ENCODE results near the gene NECTIN1. TPM values are rescaled to one million over a fixed set of nuclear protein-coding genes. Genes with fewer than 3 reads are reported as not detected.

NECTIN1 gene, protein sequence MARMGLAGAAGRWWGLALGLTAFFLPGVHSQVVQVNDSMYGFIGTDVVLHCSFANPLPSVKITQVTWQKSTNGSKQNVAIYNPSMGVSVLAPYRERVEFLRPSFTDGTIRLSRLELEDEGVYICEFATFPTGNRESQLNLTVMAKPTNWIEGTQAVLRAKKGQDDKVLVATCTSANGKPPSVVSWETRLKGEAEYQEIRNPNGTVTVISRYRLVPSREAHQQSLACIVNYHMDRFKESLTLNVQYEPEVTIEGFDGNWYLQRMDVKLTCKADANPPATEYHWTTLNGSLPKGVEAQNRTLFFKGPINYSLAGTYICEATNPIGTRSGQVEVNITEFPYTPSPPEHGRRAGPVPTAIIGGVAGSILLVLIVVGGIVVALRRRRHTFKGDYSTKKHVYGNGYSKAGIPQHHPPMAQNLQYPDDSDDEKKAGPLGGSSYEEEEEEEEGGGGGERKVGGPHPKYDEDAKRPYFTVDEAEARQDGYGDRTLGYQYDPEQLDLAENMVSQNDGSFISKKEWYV
- 14.8 and 18.4 TPM in 2 replicates for total RNA-seq (2014; rRNA removed; shearing (Covaris generic))
- 13.1 and 15.3 TPM in 2 replicates for polyA plus RNA-seq (2015; cell fraction: cytosol; rRNA removed)
- 9.3 and 11.1 TPM in 2 replicates for polyA plus RNA-seq (2015; cell fraction: nucleus; rRNA removed)

- DNase-seq (ENCODE audit: low read depth), result peak; percentile 80
Measured at GRCh38 chr11:119728651-119729580, at the start of gene NECTIN1. Gene NECTIN1 (minus strand): TSS chr11:119729200. CDS start chr11:119728553, 647 bp downstream.

DNA sequence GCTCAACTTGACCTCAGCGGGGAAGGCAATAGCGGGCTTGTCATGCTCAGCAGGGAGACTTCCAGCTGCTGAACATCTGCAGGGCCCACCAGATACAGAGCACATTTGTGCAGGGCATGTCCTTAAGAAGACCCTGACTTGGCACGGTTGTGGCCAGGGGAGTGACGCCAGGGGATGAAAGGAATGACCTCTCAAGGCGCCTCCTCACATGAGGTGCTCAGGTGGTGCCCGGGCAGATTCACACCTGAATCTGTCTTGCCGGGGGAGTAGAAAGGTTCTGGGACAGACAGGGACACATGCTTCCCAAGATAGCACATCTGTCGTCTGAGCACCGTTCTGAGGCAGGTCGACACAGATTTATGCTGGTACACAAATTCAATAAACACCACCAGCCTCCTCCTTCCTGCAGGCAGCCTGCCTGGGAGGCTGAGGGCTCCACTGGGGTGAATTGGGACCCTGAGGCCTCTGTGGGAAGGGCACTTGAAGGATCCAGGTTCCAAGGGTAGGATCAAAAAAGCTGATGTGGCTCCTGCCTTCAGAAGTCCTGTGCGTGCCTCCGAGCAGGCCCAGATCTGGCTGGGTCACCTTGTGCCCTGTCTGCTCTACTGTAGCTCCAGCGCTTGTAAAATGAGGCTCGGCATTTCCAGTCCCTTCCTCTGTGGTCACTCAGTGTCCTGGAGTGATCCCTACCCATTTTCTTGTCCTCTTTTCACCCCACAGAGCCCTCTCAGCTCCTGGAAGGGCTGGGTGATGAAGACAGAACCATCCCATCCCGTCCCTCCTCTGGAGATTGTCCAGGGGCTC is 49.6 kb upstream of the NECTIN1 start:
- DNase-seq (ENCODE audit: low read depth), result no peak

GRCh38 chr11:119777940-119778339 is 48.9 kb upstream of the NECTIN1 start:
- DNase-seq (ENCODE audit: low read depth), result no peak

GRCh38 chr11:119776651-119777050 is 47.7 kb upstream of the NECTIN1 start:
- DNase-seq (ENCODE audit: low read depth), result no peak

DNA sequence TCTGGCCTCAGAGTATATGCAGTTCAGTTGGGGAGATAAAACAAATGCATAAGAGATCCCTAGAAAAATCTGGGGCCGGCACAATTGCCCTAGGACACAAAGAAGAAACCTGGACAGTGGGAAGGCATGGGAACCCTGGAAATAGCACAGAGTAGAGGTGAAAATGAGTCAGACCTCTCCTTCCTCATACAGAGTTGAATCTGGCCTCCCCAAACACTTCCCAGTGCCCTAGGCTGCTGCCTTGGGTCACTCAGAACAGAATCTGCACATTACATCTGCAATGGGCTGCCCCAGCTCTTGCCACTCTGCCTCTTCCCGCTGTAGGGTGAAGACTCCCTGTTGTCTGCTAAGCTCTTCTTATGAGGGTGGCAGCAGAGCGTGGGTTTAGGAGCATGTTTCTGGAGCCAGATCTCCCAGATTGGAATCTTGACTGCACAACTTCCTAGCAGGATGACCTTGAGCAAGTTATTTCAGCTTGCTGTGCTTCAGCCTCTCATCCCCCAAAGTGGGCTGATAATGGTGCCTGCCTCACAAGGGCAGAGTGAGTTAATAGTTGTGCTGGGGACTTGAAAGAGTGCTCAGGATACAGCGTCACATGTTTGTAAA is 47.1 kb upstream of the NECTIN1 start:
- no peak for DNase-seq (ENCODE audit: low read depth)

DNA sequence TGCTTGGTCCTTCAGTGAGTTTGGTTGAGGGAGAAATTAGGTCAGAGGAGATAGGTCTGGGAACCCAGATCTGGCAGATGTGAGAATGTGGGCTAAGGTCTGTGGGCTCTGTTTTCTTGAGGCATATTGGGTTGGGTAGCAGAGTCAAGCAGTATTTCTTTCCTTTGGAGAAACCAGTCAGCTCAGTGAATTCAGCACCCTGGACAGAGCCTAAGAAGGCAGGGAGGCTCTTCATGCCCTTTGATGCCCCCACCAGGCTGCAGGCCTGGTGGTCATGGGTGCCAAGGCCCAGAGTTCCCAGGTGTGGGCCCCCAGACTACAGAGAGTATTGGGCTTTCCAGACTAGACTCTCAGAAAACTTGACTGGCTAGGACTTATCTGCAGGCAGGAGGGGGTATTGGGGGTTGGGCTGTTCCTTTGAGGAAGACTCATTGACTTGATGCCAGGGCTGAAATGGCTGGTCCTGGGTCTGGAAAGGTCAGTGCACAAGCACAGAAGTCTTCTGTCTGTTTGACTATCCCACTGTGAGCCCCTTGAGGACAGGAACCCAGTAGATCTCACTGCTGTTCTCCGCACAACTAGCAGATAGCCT is 45.3 kb upstream of the NECTIN1 start:
- DNase-seq (ENCODE audit: low read depth), result no peak

GRCh38 chr11:119772641-119773415 is 43.8 kb upstream of the NECTIN1 start:
- DNase-seq (ENCODE audit: low read depth), result no peak

- DNase-seq (ENCODE audit: low read depth), result no peak
Measured at GRCh38 chr11:119772076-119772475, 43.1 kb upstream of the NECTIN1 start.

DNA sequence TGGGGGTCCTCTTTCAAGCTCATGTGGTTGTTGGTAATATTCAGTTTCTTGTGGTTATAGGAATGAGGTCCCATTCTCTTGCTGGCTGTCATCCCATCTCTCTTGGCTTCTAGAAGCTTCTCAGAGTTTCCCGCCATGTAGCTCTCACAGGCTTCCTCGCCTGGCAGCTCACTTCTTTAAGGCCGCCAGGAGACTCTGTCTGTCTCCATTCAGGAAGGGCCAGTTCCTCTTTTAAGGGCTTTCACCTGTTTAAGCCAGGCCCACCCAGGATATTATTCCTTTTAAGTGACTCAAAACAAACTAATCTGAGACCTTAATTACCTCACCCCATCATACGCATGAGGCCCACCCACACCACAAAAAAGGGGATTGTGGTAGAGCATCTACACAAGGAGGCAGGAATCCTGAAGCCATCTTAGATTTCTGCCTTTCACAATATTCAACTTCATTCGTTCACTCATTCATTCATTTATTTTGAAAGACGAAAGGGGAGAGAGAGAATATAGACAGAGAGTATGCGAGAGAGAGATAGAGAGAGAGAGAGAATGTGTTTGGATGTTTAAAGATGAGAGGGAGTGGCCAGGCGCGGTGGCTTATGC is 42.3 kb upstream of the NECTIN1 start:
- no peak for DNase-seq (ENCODE audit: low read depth)

DNA sequence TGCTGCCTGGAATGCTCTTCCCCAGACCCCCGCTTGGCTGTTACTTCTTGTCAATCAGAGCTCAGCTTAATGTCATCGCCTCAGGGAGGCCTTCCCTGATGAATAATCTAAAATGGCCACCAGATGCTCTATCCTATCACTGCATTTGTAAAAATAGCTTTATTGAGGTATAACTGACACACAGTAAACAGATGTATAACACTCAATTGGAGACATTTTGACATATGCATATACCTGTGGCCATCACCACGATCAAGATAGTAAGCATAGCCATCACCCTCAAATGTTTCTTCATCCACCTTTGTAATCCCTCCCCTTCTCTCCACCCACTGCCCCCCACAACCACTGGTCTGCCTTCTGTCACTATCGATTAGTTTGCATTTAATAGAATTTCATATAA is 36.6 kb upstream of the NECTIN1 start:
- DNase-seq (ENCODE audit: low read depth), result no peak

DNA sequence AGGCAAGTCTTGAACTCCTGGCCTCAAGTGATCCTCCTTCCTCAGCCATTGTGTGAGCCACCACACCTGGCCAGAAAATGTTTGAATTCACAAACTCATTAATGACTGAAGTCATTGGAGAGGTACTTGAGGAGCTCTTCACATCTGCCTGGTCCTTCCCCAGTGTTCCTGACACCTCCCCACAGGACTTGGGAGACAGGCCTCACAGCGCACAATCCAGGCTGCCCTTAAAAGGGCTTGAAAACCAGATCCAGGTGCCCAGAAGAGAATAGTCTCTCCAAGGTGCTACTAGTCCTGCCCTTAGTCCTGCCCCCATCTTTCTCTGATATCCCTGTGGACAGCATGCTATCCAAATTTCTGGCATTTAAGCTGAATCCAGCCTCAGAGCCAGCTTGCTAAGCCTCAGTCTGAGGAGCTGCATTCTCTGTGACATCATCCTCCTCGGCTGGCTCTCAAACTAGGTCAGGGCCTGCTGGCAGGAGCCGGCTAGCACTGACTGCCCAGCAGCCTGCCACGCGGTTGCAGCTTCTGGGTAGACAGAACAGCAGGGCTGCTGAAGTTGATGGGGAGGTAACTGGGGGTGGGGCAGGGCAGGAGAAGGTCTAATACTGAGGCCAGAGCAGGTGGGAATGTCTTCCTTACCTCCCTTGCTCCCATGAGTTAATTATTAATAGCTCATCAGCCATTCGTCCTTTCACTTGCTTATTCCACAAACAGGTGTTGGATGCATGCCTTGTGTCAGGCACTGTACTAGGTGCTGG is 35.3 kb upstream of the NECTIN1 start:
- DNase-seq (ENCODE audit: low read depth), result no peak

DNA sequence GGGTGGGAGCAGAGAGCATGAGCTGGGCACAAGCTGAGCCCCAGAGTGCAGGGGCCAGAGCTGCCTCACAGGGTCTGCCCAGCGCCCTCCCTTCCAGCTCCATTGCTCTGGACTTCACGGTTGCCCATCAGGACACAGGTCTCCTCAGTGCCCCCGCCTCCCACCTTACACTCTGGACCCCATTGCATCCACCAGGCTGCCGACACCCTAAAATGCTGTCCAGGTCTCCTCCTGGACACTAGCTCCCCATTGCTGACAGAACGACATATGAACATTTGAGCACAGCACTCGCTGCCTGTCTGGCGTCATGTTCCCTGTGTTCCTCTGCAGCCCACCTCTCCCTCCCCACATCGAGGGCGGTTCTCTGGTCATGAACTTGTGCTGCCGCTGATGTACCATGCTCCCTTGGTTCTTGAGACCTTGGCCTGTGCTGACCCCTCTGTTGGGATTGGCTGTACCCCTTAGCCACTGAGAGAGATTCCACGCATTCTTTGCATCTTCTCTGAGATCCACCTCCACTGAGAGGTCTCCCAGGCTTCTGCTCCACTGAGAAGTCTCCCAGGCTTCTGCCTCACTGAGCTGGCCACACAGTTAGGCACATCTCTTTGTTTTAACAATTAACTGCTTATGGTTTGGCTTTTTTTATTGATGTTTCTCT is 34.2 kb upstream of the NECTIN1 start:
- no peak for DNase-seq (ENCODE audit: low read depth)

DNA sequence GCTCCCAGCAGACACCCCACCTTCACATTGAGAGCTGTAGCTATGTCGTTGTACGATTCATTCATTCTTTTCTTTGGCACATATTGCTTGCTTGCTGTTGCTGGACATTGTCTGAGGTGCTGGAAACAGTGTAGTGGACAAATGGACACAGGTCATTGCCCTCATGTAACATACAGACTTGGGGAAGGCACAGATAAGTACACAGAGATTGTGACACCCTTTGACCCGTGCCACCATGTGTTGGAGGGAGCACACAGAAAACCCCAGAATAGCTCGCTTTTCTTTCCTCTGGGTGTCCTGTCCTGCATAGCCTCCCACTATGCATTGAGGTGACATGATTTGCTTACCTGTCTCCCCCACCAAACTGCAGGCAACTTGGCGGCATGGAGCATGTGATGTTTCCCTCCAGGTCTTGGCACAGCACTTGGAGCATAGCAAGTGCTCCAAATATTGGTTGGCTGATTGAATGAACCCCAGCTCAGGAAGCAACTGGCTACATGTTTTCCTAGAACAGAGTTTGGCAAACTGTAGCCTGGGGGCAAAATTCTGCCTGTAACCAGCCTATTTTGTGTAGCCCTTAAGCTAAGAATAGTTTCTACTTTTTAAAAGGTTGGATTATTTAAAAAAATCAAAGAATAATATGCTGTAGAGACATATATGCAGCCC is 30.9 kb upstream of the NECTIN1 start:
- DNase-seq (ENCODE audit: low read depth), result no peak

DNA sequence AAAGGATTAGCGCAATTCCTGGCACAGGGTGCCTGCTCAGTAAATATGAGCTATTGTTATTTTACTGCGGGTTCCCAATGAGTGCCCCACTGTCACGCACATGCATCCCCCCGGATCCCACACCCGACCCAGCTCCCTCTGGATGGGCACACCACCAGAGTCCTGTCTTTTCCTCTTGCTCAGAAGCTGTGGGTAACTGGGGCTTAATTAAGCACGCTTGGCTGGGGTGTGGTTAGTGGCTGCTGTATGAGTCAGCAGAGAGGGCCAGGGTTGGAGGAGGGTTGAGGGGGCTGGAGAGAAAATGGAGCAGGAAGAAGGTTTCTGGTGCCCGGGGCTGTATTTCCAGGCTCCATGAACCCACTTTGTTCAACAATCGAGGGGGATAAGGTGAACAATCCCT is 30.3 kb upstream of the NECTIN1 start:
- peak; percentile 75 for DNase-seq (ENCODE audit: low read depth)

GRCh38 chr11:119758291-119758690 is 29.3 kb upstream of the NECTIN1 start:
- DNase-seq (ENCODE audit: low read depth), result no peak

DNA sequence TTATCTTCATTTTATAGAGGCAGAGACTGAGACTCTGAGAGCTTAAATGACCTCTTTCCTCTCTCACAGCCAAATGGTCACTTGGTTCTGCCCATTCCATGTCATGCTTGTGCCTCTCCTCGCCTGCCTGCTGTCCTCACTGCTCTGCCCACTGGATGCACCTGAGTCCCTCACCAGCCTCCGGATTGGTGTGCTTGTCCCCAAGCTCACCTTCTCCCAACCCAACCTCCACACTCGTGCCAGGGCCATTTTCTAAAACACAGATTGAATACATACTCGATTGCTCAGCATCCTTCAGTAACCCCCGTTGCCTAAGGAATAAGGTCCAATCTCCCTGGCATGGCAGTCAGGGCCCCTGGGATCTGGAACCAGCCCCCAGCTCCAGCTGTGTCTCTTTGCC is 28.4 kb upstream of the NECTIN1 start:
- DNase-seq (ENCODE audit: low read depth), result no peak
